ENCODE results near the gene SLC22A16.

- TF ChIP-seq CTCF (IDR thresholded peaks at IDR 0.05) (no peak), POLR2A (IDR thresholded peaks at IDR 0.05) (no peak), EP300 (IDR thresholded peaks at IDR 0.05) (no peak)
These were observed 7.7 kb downstream of the SLC22A16 start for GRCh38 chr6:110468731-110469130.
